Neural progenitor cell (in vitro differentiated cells): ENCODE results near the gene RPUSD1. TPM values are rescaled to one million over a fixed set of nuclear protein-coding genes. Genes with fewer than 3 reads are reported as not detected.

ENCODE experiments used
- DNase-seq: peaks from one replicate; pipeline ENCODE4 v3.0.0-alpha.2; 2016; ENCODE audit warnings: low spot score
- H2AFZ ChIP-seq: fragments of 200-600 bp; sonication (generic); replicated peaks from 2 replicates; pipeline ENCODE4 v1.6.1; 2016; ENCODE audit warnings: antibody characterized with exemption
- H3F3A ChIP-seq: fragments of 200-600 bp; sonication (generic); 2 replicates; pipeline ENCODE4 v1.6.1; 2016; ENCODE audit warnings: antibody characterized with exemption, low read depth
- H3K27ac ChIP-seq: fragments of 200-600 bp; sonication (generic); 2 replicates; pipeline ENCODE4 v1.5.1; 2016; ENCODE audit warnings: mild to moderate bottlenecking
- H3K27me3 ChIP-seq: fragments of 200-600 bp; sonication (generic); 2 replicates; pipeline ENCODE4 v1.6.1; 2016; ENCODE audit warnings: mild to moderate bottlenecking, moderate library complexity
- H3K36me3 ChIP-seq: fragments of 200-600 bp; sonication (generic); 2 replicates; pipeline ENCODE4 v1.5.1; 2016
- H3K4me1 ChIP-seq: fragments of 200-600 bp; sonication (generic); 2 replicates; pipeline ENCODE4 v1.6.1; 2016; ENCODE audit warnings: mixed run types
- H3K4me2 ChIP-seq: fragments of 200-600 bp; sonication (generic); 2 replicates; pipeline ENCODE4 v1.6.1; 2016
- H3K4me3 ChIP-seq: fragments of 200-600 bp; sonication (generic); 2 replicates; pipeline ENCODE4 v1.5.1; 2016
- H3K79me2 ChIP-seq: fragments of 200-600 bp; sonication (generic); 2 replicates; pipeline ENCODE4 v1.6.1; 2016; ENCODE audit warnings: low read depth
- H3K9ac ChIP-seq: fragments of 200-600 bp; sonication (generic); 2 replicates; pipeline ENCODE4 v1.6.1; 2016
- H3K9me3 ChIP-seq: fragments of 200-600 bp; sonication (generic); 2 replicates; pipeline ENCODE4 v1.5.1; 2016; ENCODE audit warnings: low read depth
- H4K20me1 ChIP-seq: fragments of 200-600 bp; sonication (generic); 2 replicates; pipeline ENCODE4 v1.6.1; 2016; ENCODE audit warnings: low read depth
- H3K27ac Mint-ChIP-seq: 3 replicates; pipeline ENCODE4 v1.8.0; 2021; ENCODE audit warnings: mixed read lengths
- H3K27me3 Mint-ChIP-seq: 2 replicates; pipeline ENCODE4 v1.8.0; 2022; ENCODE audit warnings: low read depth, mild to moderate bottlenecking, inconsistent platforms, moderate library complexity, mixed read lengths; ENCODE audit not compliant: insufficient read depth
- H3K36me3 Mint-ChIP-seq: 3 replicates; pipeline ENCODE4 v1.8.0; 2021; ENCODE audit warnings: mixed read lengths
- H3K4me1 Mint-ChIP-seq: 3 replicates; pipeline ENCODE4 v1.8.0; 2021; ENCODE audit warnings: mixed read lengths
- H3K4me3 Mint-ChIP-seq: 3 replicates; pipeline ENCODE4 v1.8.0; 2021; ENCODE audit warnings: mild to moderate bottlenecking, moderate library complexity, mixed read lengths
- H3K9me3 Mint-ChIP-seq: 3 replicates; pipeline ENCODE4 v1.8.0; 2020; ENCODE audit warnings: mixed read lengths
- CTCF ChIP-seq: fragments of 200-600 bp; sonication (generic); IDR thresholded peaks from 2 replicates; pipeline ENCODE4 v1.5.1; 2017; ENCODE audit warnings: antibody characterized with exemption, mild to moderate bottlenecking
- EZH2 ChIP-seq: fragments of 200-600 bp; sonication (generic); IDR thresholded peaks from 2 replicates; pipeline ENCODE4 v1.6.1; 2017; ENCODE audit warnings: antibody characterized with exemption, mild to moderate bottlenecking, moderate library complexity
- EZH2phosphoT487 ChIP-seq: fragments of 200-600 bp; sonication (generic); IDR thresholded peaks from 2 replicates; pipeline ENCODE4 v1.6.1; 2017; ENCODE audit warnings: antibody characterized with exemption
- total RNA-seq: library from RNA; depleted of rRNA; stranded (reverse); fragments of >200 nt; gene quantifications from 2 replicates; pipeline ENCODE4 v1.2.3, GENCODE V29; 2015; ENCODE audit warnings: low replicate concordance

RPUSD1 gene
- total RNA-seq, 1 donor from 2014 or later = 5.6 TPM

DNA sequence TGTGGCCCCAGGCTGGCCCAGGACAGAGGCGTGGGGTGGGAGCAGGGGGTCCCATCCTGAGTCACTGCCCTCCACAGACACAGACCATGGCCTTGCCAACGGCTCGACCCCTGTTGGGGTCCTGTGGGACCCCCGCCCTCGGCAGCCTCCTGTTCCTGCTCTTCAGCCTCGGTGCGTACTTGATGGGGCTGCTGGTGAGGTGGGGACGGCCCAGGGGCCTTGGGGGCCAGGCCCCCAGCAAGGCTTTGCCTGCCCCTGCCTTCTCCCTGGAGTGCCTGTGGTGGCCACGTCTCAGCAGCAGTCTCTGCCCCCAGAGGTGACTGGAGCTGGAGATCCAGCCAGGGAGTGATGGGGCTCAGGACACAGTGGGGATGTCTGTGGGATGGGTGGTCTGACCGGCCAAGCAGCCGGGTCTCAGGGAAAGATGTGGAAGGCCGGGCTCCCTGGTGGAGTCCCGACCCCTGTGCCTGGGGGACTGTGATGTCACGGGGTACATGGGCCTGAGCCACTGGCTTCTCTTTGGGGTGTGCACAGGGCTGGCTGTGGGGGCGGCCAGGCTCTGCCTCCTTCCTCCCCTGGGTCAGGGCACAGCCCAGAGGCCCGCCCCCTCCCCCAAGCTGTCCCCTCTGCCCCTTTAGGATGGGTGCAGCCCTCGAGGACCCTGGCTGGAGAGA lies 25.4 kb downstream of the RPUSD1 start:
- H3K36me3 Mint-ChIP-seq = no peaks in the 10 kb centered on the region

GRCh38 chr16:761625-762513 lies 26.3 kb downstream of the RPUSD1 start:
- no peak overlapping the region for H3K9ac ChIP-seq
- TF ChIP-seq EZH2phosphoT487 (no peak), CTCF (no peak), EZH2 (no peak)
- H3K36me3 ChIP-seq = no peaks in the 10 kb centered on the region
- H3K4me1 ChIP-seq = peaks cover 8% of the 10 kb centered on the region
- H3K79me2 ChIP-seq = no peaks in the 10 kb centered on the region
- H3K9me3 ChIP-seq = no peaks in the 10 kb centered on the region
- H3K27me3 ChIP-seq = no peaks in the 10 kb centered on the region
- peaks cover 14% of the 10 kb centered on the region for H3K4me1 Mint-ChIP-seq
- H2AFZ ChIP-seq = no peak overlapping the region
- H3K9me3 Mint-ChIP-seq = peaks cover 5% of the 10 kb centered on the region
- peaks cover 7% of the 10 kb centered on the region for H3K27me3 Mint-ChIP-seq
- peak; percentile 53 for DNase-seq
- H3K4me2 ChIP-seq = no peak overlapping the region
- H4K20me1 ChIP-seq = no peaks in the 10 kb centered on the region
- no peak overlapping the region for H3K27ac ChIP-seq
- H3K27ac Mint-ChIP-seq = no peak overlapping the region
- H3K4me3 ChIP-seq = no peak overlapping the region
- H3F3A ChIP-seq = peaks cover 7% of the 10 kb centered on the region
- H3K4me3 Mint-ChIP-seq = no peak overlapping the region
- no peaks in the 10 kb centered on the region for H3K36me3 Mint-ChIP-seq

More for the DNA sequence above, 25.4 kb downstream of the RPUSD1 start:
- peaks cover 2% of the 10 kb centered on the region for H3K9me3 Mint-ChIP-seq
- no peak overlapping the region for H3K27ac Mint-ChIP-seq
- no peak for DNase-seq
- no peak overlapping the region for H3K4me2 ChIP-seq
- H3K4me3 ChIP-seq = no peak overlapping the region
- peaks cover 7% of the 10 kb centered on the region for H3F3A ChIP-seq
- peaks cover 7% of the 10 kb centered on the region for H3K27me3 Mint-ChIP-seq
- H3K79me2 ChIP-seq = no peaks in the 10 kb centered on the region
- H2AFZ ChIP-seq = no peak overlapping the region
- H3K4me1 ChIP-seq = peaks cover 8% of the 10 kb centered on the region
- H3K9me3 ChIP-seq = no peaks in the 10 kb centered on the region
- TF ChIP-seq EZH2phosphoT487 = no peak
- no peak for TF ChIP-seq CTCF
- no peak for TF ChIP-seq EZH2
- H3K27me3 ChIP-seq = no peaks in the 10 kb centered on the region
- peaks cover 11% of the 10 kb centered on the region for H3K4me1 Mint-ChIP-seq
- H4K20me1 ChIP-seq = no peaks in the 10 kb centered on the region
- no peak overlapping the region for H3K9ac ChIP-seq
- H3K4me3 Mint-ChIP-seq = no peak overlapping the region
- no peak overlapping the region for H3K27ac ChIP-seq
- no peaks in the 10 kb centered on the region for H3K36me3 ChIP-seq

GRCh38 chr16:760545-761343 lies 27.4 kb downstream of the RPUSD1 start, which contains the start of gene MSLN:
Gene MSLN (plus strand): TSS chr16:760734. CDS start chr16:762681, 1,947 bp downstream.
- peak within 1 kb of the TSS; percentile 76 for H3K4me3 Mint-ChIP-seq
- Histone ChIP-seq H3F3A (peaks cover 7% of the 10 kb centered on the region), H3K4me2 (no peak within 1 kb of the TSS), H3K36me3 (no peaks in the 10 kb centered on the region), H4K20me1 (no peaks in the 10 kb centered on the region), H3K9ac (no peak within 1 kb of the TSS), H3K4me1 (peaks cover 8% of the 10 kb centered on the region), H3K79me2 (no peaks in the 10 kb centered on the region), H3K4me3 (no peak within 1 kb of the TSS), H3K27ac (peak within 1 kb of the TSS; percentile 30), H3K27me3 (no peaks in the 10 kb centered on the region), H2AFZ (no peak within 1 kb of the TSS), H3K9me3 (no peaks in the 10 kb centered on the region)
- H3K27ac Mint-ChIP-seq = peak within 1 kb of the TSS; percentile 97
- TF ChIP-seq EZH2 = no peak
- TF ChIP-seq CTCF = no peak
- TF ChIP-seq EZH2phosphoT487 = no peak
- H3K36me3 Mint-ChIP-seq = no peaks in the 10 kb centered on the region
- H3K9me3 Mint-ChIP-seq = peaks cover 10% of the 10 kb centered on the region
- no peak for DNase-seq
- peaks cover 7% of the 10 kb centered on the region for H3K27me3 Mint-ChIP-seq
- peaks cover 11% of the 10 kb centered on the region for H3K4me1 Mint-ChIP-seq
